Epithelial cell of proximal tubule (primary cell): Measurements from ENCODE around the gene BMPR1A. TPM values are rescaled to one million over a fixed set of nuclear protein-coding genes. Genes with fewer than 3 reads are reported as not detected.

Source experiments
- DNase-seq: peaks from one replicate; pipeline ENCODE4 v3.0.0-alpha.2; 2011; ENCODE audit warnings: low read depth
- H3K4me3 ChIP-seq: 2 replicates; pipeline ENCODE4 v1.5.1; 2011; ENCODE audit warnings: low read depth, mild to moderate bottlenecking, low read length
- CTCF ChIP-seq: conservative IDR thresholded peaks from 2 replicates; pipeline ENCODE4 v1.5.1; 2012; ENCODE audit warnings: low read depth, mild to moderate bottlenecking, low read length
- total RNA-seq: library from RNA; depleted of rRNA; stranded (reverse); fragments of >200 nt; gene quantifications from 2 replicates; pipeline ENCODE4 v1.2.3, GENCODE V29; 2015

The BMPR1A gene
- total RNA-seq, 1 donor from 2014 or later = 15.5 TPM

- no peak for DNase-seq
- TF ChIP-seq CTCF = no peak
- H3K4me3 ChIP-seq = no peak overlapping the region
Measured at GRCh38 chr10:86981716-86982115, 225.3 kb downstream of the BMPR1A start.

Other genes with a start within 250 kb of the BMPR1A start
- 27.6 and 28.2 TPM in 2 replicates for gene WAPL, start 234.8 kb upstream of the BMPR1A start, total RNA-seq
- not detected in 2 replicates for gene OPN4, start 102.1 kb upstream of the BMPR1A start, total RNA-seq
- not detected in 2 replicates for gene LDB3, start 88.1 kb upstream of the BMPR1A start, total RNA-seq
- gene MMRN2, start 201.0 kb downstream of the BMPR1A start, total RNA-seq = 0.17 TPM in 1 of 2 replicates, not detected in the other
- 3.1 and 30.0 TPM in 2 replicates for gene SNCG, start 202.0 kb downstream of the BMPR1A start, total RNA-seq
- gene ADIRF, start 211.9 kb downstream of the BMPR1A start, total RNA-seq = 0.72 and 1.4 TPM in 2 replicates